ENCODE measurements around the gene L3MBTL3. TPM values are rescaled to one million over a fixed set of nuclear protein-coding genes. Genes with fewer than 3 reads are reported as not detected.

The L3MBTL3 gene
- total RNA-seq, 4 donors from 2014 or later = 4.2 to 12.8 (median 6.2) TPM

- under 1% methylated on average over 28 of the region's 54 CpGs for WGBS
- H3K36me3 ChIP-seq = no peaks in the 10 kb centered on the region
- TF ChIP-seq POLR2A (IDR thresholded peaks at IDR 0.05) (no peak), POLR2AphosphoS5 (IDR thresholded peaks at IDR 0.05) (no peak), EP300 (IDR thresholded peaks at IDR 0.05) (no peak), CTCF (IDR thresholded peaks at IDR 0.05) (no peak)
- DNase-seq (ENCODE audit: low spot score in 2 of 2) = no peak
- no peaks in the 10 kb centered on the region for H3K27me3 ChIP-seq
- peak overlapping the region; percentile 70 for H3K27ac ChIP-seq
- peaks cover 11% of the 10 kb centered on the region for H3K4me1 ChIP-seq
- H3K4me3 ChIP-seq = peak overlapping the region; percentile 94
- no peaks in the 10 kb centered on the region for H3K9me3 ChIP-seq
Measured at GRCh38 chr6:130018744-130019325, 454 bp downstream of the L3MBTL3 start.

GRCh38 chr6:130019326-130020072 is 1.1 kb downstream of the L3MBTL3 start:
- no CpG with 5 or more reads among the region's 116 CpGs for WGBS
- Histone ChIP-seq H3K27me3 (no peaks in the 10 kb centered on the region), H3K9me3 (no peaks in the 10 kb centered on the region), H3K4me3 (peak overlapping the region; percentile 94), H3K27ac (peak overlapping the region; percentile 82), H3K36me3 (no peaks in the 10 kb centered on the region), H3K4me1 (peaks cover 11% of the 10 kb centered on the region)
- TF ChIP-seq POLR2AphosphoS5 (IDR thresholded peaks at IDR 0.05) (no peak), POLR2A (IDR thresholded peaks at IDR 0.05) (no peak), CTCF (IDR thresholded peaks at IDR 0.05) (no peak), EP300 (IDR thresholded peaks at IDR 0.05) (no peak)
- DNase-seq (ENCODE audit: low spot score in 2 of 2) = peak in 1 of 2 donors; percentile 66

- Histone ChIP-seq H3K36me3 (no peaks in the 10 kb centered on the region), H3K9me3 (no peaks in the 10 kb centered on the region), H3K4me3 (peak overlapping the region; percentile 94), H3K27ac (peak overlapping the region; percentile 82), H3K27me3 (no peaks in the 10 kb centered on the region), H3K4me1 (peaks cover 11% of the 10 kb centered on the region)
- 0% methylated on average over 34 of the region's 84 CpGs for WGBS
- peak; percentile 63 to 80 for DNase-seq (ENCODE audit: low spot score in 2 of 2)
- TF ChIP-seq POLR2AphosphoS5 (IDR thresholded peaks at IDR 0.05) = no peak
- TF ChIP-seq POLR2A (IDR thresholded peaks at IDR 0.05) = no peak
- TF ChIP-seq CTCF (IDR thresholded peaks at IDR 0.05) = no peak
- no peak for TF ChIP-seq EP300 (IDR thresholded peaks at IDR 0.05)
Measured at GRCh38 chr6:130020073-130020906, 1.9 kb downstream of the L3MBTL3 start.

- no peaks in the 10 kb centered on the region for H3K36me3 ChIP-seq
- 9% methylated on average over 29 of the region's 29 CpGs for WGBS
- TF ChIP-seq CTCF (IDR thresholded peaks at IDR 0.05) (peak; percentile 64 to 71), POLR2AphosphoS5 (IDR thresholded peaks at IDR 0.05) (no peak)
Measured at GRCh38 chr6:130020907-130021629, 2.7 kb downstream of the L3MBTL3 start.

More at GRCh38 chr6:130020907-130021629, 2.7 kb downstream of the L3MBTL3 start:
- Histone ChIP-seq H3K27me3 (no peaks in the 10 kb centered on the region), H3K27ac (peak overlapping the region; percentile 82), H3K4me1 (peaks cover 11% of the 10 kb centered on the region), H3K9me3 (no peaks in the 10 kb centered on the region), H3K4me3 (peak overlapping the region; percentile 94)
- DNase-seq (ENCODE audit: low spot score in 2 of 2) = peak; percentile 85 to 89
